ENCODE measurements around the gene CPOX.

CPOX gene

DNA sequence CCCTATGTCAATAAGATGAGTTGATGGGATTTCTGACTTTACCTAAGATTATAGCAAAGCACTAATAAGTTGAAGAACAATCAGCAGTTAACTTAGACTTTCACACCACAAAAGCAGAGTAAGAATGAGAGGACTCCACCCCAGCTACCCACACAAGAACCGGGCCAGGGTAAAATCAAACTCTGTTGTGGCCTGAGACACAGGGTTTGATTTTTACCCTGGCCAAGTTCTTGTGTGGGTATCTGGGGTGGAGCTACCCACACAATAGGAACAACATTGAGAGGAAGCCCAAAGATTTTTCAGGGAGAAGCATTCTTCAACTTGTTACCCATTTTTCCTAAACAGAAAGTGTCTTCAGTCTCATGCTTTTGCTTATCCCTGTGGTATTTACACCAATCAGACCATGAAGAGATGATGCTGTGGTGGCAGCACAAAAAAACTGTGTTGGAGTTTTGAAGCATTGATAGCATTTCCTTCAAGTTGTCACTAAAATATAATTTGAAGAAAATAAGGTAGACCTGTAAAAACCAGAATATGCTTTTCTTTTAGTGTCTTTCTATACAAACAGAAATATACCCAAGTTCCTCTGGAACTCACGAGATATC is 25.6 kb downstream of the CPOX start:
- Histone ChIP-seq H4K8ac (ENCODE audit: low read depth, low read length) (no peak overlapping the region), H3K27ac (replicated peaks; ENCODE audit: low read length) (no peak overlapping the region), H2AFZ (ENCODE audit: low read length) (no peak overlapping the region), H4K91ac (ENCODE audit: low read depth, low read length, poor library complexity) (no peak overlapping the region), H3K27me3 (ENCODE audit: control insufficient read depth in 3 of 3, insufficient read depth in 3 of 3, low read depth in 1 of 3, low read length in 3 of 3) (no peaks in the 10 kb centered on the region), H3K79me1 (ENCODE audit: low read depth, low read length) (no peaks in the 10 kb centered on the region), H3K4me3 (ENCODE audit: low read length in 2 of 2) (no peak overlapping the region), H2BK15ac (ENCODE audit: low read length) (no peak overlapping the region), H3K4me2 (ENCODE audit: insufficient read depth, low read length, poor library complexity, severe bottlenecking) (no peak overlapping the region), H2BK5ac (ENCODE audit: low read length) (no peak overlapping the region), H3K14ac (ENCODE audit: low read length) (no peak overlapping the region), H3K4me1 (ENCODE audit: control insufficient read depth in 2 of 2, insufficient read depth in 1 of 2, low read depth in 1 of 2, low read length in 2 of 2) (no peaks in the 10 kb centered on the region), H3K18ac (ENCODE audit: low read length) (no peak overlapping the region), H2BK12ac (ENCODE audit: low read length) (no peak overlapping the region), H3K36me3 (replicated peaks in 1 of 2; ENCODE audit: control insufficient read depth in 2 of 2, insufficient read depth in 2 of 2, low read length in 2 of 2) (no peaks in the 10 kb centered on the region), H3K23ac (ENCODE audit: low read depth, low read length, poor library complexity) (no peak overlapping the region), H2BK120ac (ENCODE audit: low read depth, low read length) (no peak overlapping the region), H3K4ac (ENCODE audit: low read length) (no peak overlapping the region), H2AK5ac (ENCODE audit: low read depth, low read length) (no peak overlapping the region), H3K9me3 (replicated peaks in 1 of 2; ENCODE audit: control insufficient read depth in 2 of 2, insufficient read depth in 1 of 2, low read depth in 1 of 2, low read length in 2 of 2) (no peaks in the 10 kb centered on the region), H3K9ac (ENCODE audit: low read depth, low read length, poor library complexity) (no peak overlapping the region)
- no CpG with 5 or more reads among the region's 2 CpGs for WGBS, 2 donors (ENCODE audit: extremely low coverage in 2 of 2, insufficient read length in 2 of 2, insufficient replicate concordance in 1 of 2)
- no peak for DNase-seq (ENCODE audit: low spot score)

DNA sequence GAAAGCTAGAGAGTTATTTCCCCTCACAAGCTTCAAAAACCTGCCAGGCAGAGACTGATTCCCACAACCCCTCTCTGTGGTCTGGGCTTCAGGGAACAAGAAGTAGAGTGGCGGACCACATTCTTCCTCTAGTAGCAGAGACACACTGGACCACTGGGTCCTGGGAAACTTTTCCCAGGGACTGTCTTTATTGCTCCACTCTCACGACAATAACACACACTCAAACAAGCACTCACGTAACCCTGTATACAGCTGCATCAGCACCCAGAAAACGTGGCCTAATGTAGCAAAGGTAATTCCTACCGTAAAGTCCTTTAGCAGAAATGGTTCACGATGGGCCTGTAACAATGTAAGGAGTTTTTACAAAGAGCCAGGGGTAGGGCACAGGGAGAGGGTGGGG is 27.6 kb downstream of the CPOX start:
- no peaks in the 10 kb centered on the region for H3K9me3 ChIP-seq (replicated peaks in 1 of 2; ENCODE audit: control insufficient read depth in 2 of 2, insufficient read depth in 1 of 2, low read depth in 1 of 2, low read length in 2 of 2)
- no peak overlapping the region for H3K9ac ChIP-seq (ENCODE audit: low read depth, low read length, poor library complexity)
- H3K18ac ChIP-seq (ENCODE audit: low read length), result no peak overlapping the region

DNA sequence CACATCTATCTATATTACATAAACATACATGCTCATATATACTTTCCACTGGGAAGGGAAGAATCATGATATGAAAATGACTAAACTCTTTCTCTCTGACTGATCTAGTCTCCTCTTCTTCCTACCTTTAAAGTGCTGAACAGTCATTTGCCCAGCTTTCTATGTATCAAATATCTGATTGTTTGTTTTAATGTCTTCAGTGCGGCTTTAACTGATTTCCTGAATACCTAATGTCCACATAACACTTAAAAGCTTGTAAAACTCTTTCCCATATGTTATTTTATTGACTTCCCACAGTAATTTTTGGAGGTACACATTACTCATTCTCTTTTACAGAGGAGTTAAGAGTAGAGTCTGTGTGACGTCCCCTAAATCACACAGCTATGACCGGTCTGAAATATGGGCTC is 28.2 kb downstream of the CPOX start:
- Histone ChIP-seq H3K79me1 (ENCODE audit: low read depth, low read length) (no peaks in the 10 kb centered on the region), H3K9ac (ENCODE audit: low read depth, low read length, poor library complexity) (no peak overlapping the region), H3K27ac (replicated peaks; ENCODE audit: low read length) (no peak overlapping the region), H4K91ac (ENCODE audit: low read depth, low read length, poor library complexity) (no peak overlapping the region), H3K27me3 (ENCODE audit: control insufficient read depth in 3 of 3, insufficient read depth in 3 of 3, low read depth in 1 of 3, low read length in 3 of 3) (no peaks in the 10 kb centered on the region), H3K36me3 (replicated peaks in 1 of 2; ENCODE audit: control insufficient read depth in 2 of 2, insufficient read depth in 2 of 2, low read length in 2 of 2) (no peaks in the 10 kb centered on the region), H2BK5ac (ENCODE audit: low read length) (no peak overlapping the region), H2AFZ (ENCODE audit: low read length) (no peak overlapping the region), H3K23ac (ENCODE audit: low read depth, low read length, poor library complexity) (no peak overlapping the region), H3K14ac (ENCODE audit: low read length) (no peak overlapping the region), H2BK120ac (ENCODE audit: low read depth, low read length) (no peak overlapping the region), H2AK5ac (ENCODE audit: low read depth, low read length) (no peak overlapping the region), H3K4ac (ENCODE audit: low read length) (no peak overlapping the region), H3K4me3 (ENCODE audit: low read length in 2 of 2) (no peak overlapping the region), H3K18ac (ENCODE audit: low read length) (no peak overlapping the region), H3K4me1 (ENCODE audit: control insufficient read depth in 2 of 2, insufficient read depth in 1 of 2, low read depth in 1 of 2, low read length in 2 of 2) (no peaks in the 10 kb centered on the region), H4K8ac (ENCODE audit: low read depth, low read length) (no peak overlapping the region), H3K4me2 (ENCODE audit: insufficient read depth, low read length, poor library complexity, severe bottlenecking) (no peak overlapping the region), H2BK15ac (ENCODE audit: low read length) (no peak overlapping the region), H2BK12ac (ENCODE audit: low read length) (no peak overlapping the region), H3K9me3 (replicated peaks in 1 of 2; ENCODE audit: control insufficient read depth in 2 of 2, insufficient read depth in 1 of 2, low read depth in 1 of 2, low read length in 2 of 2) (no peaks in the 10 kb centered on the region)
- no peak for DNase-seq (ENCODE audit: low spot score)
- WGBS, 2 donors (ENCODE audit: extremely low coverage in 2 of 2, insufficient read length in 2 of 2, insufficient replicate concordance in 1 of 2), result no CpG with 5 or more reads among the region's 3 CpGs

More for the DNA sequence above, 27.6 kb downstream of the CPOX start:
- H4K8ac ChIP-seq (ENCODE audit: low read depth, low read length), result no peak overlapping the region
- H2BK120ac ChIP-seq (ENCODE audit: low read depth, low read length), result no peak overlapping the region
- no peak overlapping the region for H3K14ac ChIP-seq (ENCODE audit: low read length)
- H3K4ac ChIP-seq (ENCODE audit: low read length), result no peak overlapping the region
- no peak overlapping the region for H3K27ac ChIP-seq (replicated peaks; ENCODE audit: low read length)
- H3K4me2 ChIP-seq (ENCODE audit: insufficient read depth, low read length, poor library complexity, severe bottlenecking), result no peak overlapping the region
- WGBS, 2 donors (ENCODE audit: extremely low coverage in 2 of 2, insufficient read length in 2 of 2, insufficient replicate concordance in 1 of 2), result no CpG with 5 or more reads among the region's 6 CpGs
- H2AFZ ChIP-seq (ENCODE audit: low read length), result no peak overlapping the region
- no peak for DNase-seq (ENCODE audit: low spot score)
- H2BK5ac ChIP-seq (ENCODE audit: low read length), result no peak overlapping the region
- H3K79me1 ChIP-seq (ENCODE audit: low read depth, low read length), result no peaks in the 10 kb centered on the region
- H3K27me3 ChIP-seq (ENCODE audit: control insufficient read depth in 3 of 3, insufficient read depth in 3 of 3, low read depth in 1 of 3, low read length in 3 of 3), result no peaks in the 10 kb centered on the region
- no peak overlapping the region for H2BK12ac ChIP-seq (ENCODE audit: low read length)
- H4K91ac ChIP-seq (ENCODE audit: low read depth, low read length, poor library complexity), result no peak overlapping the region
- H3K36me3 ChIP-seq (replicated peaks in 1 of 2; ENCODE audit: control insufficient read depth in 2 of 2, insufficient read depth in 2 of 2, low read length in 2 of 2), result no peaks in the 10 kb centered on the region
- H3K4me3 ChIP-seq (ENCODE audit: low read length in 2 of 2), result no peak overlapping the region
- no peak overlapping the region for H2AK5ac ChIP-seq (ENCODE audit: low read depth, low read length)
- H3K4me1 ChIP-seq (ENCODE audit: control insufficient read depth in 2 of 2, insufficient read depth in 1 of 2, low read depth in 1 of 2, low read length in 2 of 2), result no peaks in the 10 kb centered on the region
- no peak overlapping the region for H2BK15ac ChIP-seq (ENCODE audit: low read length)
- H3K23ac ChIP-seq (ENCODE audit: low read depth, low read length, poor library complexity), result no peak overlapping the region

DNA sequence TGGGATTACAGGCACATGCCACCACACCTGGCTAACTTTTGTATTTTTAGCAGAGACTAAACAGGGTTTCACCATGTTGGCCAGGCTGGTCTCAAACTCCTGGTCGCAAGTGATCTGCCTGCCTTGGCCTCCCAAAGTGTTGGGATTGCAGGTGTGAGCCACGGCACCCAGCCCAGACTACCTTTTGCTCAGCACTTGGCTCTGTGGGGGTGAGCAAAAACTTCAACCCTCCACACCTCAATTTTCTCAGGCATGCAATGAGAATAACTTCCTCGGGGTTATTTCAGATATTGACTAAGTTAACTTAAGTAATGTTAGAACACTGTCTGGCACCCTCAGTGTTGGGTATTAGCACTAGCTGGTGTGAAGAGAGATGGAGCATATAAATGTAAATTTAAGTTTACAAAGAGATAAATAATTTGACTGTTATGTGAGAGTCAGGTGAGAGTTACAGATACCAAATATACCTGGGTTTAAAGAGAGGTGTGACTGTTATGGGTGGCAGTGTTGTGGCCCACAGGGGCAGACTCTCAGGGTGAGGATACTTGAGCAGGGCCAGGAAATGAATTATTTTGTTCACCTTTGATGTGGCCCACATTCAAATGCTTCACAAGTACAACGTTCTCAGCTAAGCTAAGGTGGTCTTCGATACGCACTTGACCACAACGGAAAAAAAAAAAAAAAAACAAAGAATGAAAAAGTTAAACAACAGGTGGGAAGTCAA is 29.0 kb downstream of the CPOX start:
- no peak for DNase-seq (ENCODE audit: low spot score)
- no peak overlapping the region for H3K14ac ChIP-seq (ENCODE audit: low read length)
- H2AK5ac ChIP-seq (ENCODE audit: low read depth, low read length), result no peak overlapping the region
- no peaks in the 10 kb centered on the region for H3K27me3 ChIP-seq (ENCODE audit: control insufficient read depth in 3 of 3, insufficient read depth in 3 of 3, low read depth in 1 of 3, low read length in 3 of 3)
- no peaks in the 10 kb centered on the region for H3K79me1 ChIP-seq (ENCODE audit: low read depth, low read length)
- H4K91ac ChIP-seq (ENCODE audit: low read depth, low read length, poor library complexity), result no peak overlapping the region
- H2BK5ac ChIP-seq (ENCODE audit: low read length), result no peak overlapping the region
- H3K9ac ChIP-seq (ENCODE audit: low read depth, low read length, poor library complexity), result no peak overlapping the region
- no peaks in the 10 kb centered on the region for H3K36me3 ChIP-seq (replicated peaks in 1 of 2; ENCODE audit: control insufficient read depth in 2 of 2, insufficient read depth in 2 of 2, low read length in 2 of 2)
- H2BK120ac ChIP-seq (ENCODE audit: low read depth, low read length), result no peak overlapping the region
- H3K4ac ChIP-seq (ENCODE audit: low read length), result no peak overlapping the region
- no peak overlapping the region for H2AFZ ChIP-seq (ENCODE audit: low read length)
- H4K8ac ChIP-seq (ENCODE audit: low read depth, low read length), result no peak overlapping the region
- no peak overlapping the region for H2BK12ac ChIP-seq (ENCODE audit: low read length)
- no peaks in the 10 kb centered on the region for H3K9me3 ChIP-seq (replicated peaks in 1 of 2; ENCODE audit: control insufficient read depth in 2 of 2, insufficient read depth in 1 of 2, low read depth in 1 of 2, low read length in 2 of 2)
- H3K4me1 ChIP-seq (ENCODE audit: control insufficient read depth in 2 of 2, insufficient read depth in 1 of 2, low read depth in 1 of 2, low read length in 2 of 2), result no peaks in the 10 kb centered on the region
- no peak overlapping the region for H3K4me3 ChIP-seq (ENCODE audit: low read length in 2 of 2)
- H3K27ac ChIP-seq (replicated peaks; ENCODE audit: low read length), result no peak overlapping the region
- no peak overlapping the region for H3K23ac ChIP-seq (ENCODE audit: low read depth, low read length, poor library complexity)
- H3K4me2 ChIP-seq (ENCODE audit: insufficient read depth, low read length, poor library complexity, severe bottlenecking), result no peak overlapping the region
- H2BK15ac ChIP-seq (ENCODE audit: low read length), result no peak overlapping the region
- no CpG with 5 or more reads among the region's 7 CpGs for WGBS, 2 donors (ENCODE audit: extremely low coverage in 2 of 2, insufficient read length in 2 of 2, insufficient replicate concordance in 1 of 2)
- no peak overlapping the region for H3K18ac ChIP-seq (ENCODE audit: low read length)

All from neuronal stem cell (in vitro differentiated cells).